Peyer's patch (tissue), 4 donors: Measurements from ENCODE around the gene TAF1C.

Source experiments
- CTCF ChIP-seq, 6 experiments: fragments of 450-650 bp in 4 of 6; fragments of 200-600 bp in 2 of 6; sonication (generic) in 1 of 6; IDR thresholded peaks; one replicate each; pipeline ENCODE4 v1.5.1; 2017 to 2019; ENCODE audit warnings: antibody characterized with exemption in 6 of 6, mild to moderate bottlenecking in 3 of 6, moderate library complexity in 1 of 6
- POLR2A ChIP-seq, 2 donors: fragments of 450-650 bp; IDR thresholded peaks; one replicate each; pipeline ENCODE4 v1.5.1; 2017; ENCODE audit warnings: antibody characterized with exemption in 2 of 2, mild to moderate bottlenecking in 2 of 2, moderate library complexity in 2 of 2

DNA sequence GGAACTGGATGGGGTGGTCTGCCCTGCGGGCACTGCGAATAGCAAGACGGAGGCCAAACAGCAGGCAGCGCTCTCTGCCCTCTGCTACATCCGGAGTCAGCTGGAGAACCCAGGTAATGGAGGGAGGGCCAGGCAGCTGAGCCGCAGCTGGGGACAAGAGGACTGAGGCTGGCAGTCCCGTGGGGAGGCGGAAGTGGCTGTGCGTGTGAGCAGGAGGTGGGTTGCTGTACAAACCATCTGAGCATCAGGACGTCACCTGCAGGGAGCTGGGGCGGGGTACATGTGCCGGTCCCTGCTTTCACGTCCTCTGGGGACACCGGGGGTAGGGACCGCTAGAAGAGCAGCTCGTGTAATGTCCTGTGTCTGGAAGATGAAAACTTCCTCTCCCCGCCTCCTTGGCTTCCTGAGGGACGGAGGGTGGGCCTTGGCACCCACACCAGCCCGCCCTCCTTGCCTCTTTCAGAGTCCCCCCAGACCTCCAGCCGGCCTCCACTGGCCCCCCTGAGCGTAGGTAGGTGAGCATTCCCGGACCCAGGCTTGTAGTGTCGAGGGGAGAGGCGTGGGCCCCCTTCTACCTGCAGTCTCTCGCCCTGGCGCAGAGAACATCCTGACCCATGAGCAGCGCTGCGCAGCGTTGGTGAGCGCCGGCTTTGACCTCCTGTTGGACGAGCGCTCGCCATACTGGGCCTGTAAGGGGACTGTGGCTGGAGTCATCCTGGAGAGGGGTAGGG is 7.8 kb upstream of the TAF1C start:
- no peak for TF ChIP-seq CTCF (IDR thresholded peaks at IDR 0.05)
- TF ChIP-seq POLR2A (IDR thresholded peaks at IDR 0.05): no peak
